ENCODE results near the gene MANEA. TPM values are rescaled to one million over a fixed set of nuclear protein-coding genes. Genes with fewer than 3 reads are reported as not detected.
A peak's percentile ranks its signal among the peaks of the same experiment; 100 is the strongest.

The MANEA gene
- total RNA-seq, 6 experiments from 2014 or later, result 12.5 to 32.7 (median 22.1) TPM

- Histone ChIP-seq H3K27me3 (no peaks in the 10 kb centered on the region), H3K4me3 (no peak overlapping the region), H3K4me1 (peaks cover 0 to 29% (median 13%) of the 10 kb centered on the region in 4 donors), H3K36me3 (no peaks in the 10 kb centered on the region), H3K27ac (peak overlapping the region; percentile 11 to 76 (median 55)), H3K9me3 (no peaks in the 10 kb centered on the region)
- intact Hi-C loops (cut with DNase I), result no loop called here
- WGBS (ENCODE audit: insufficient coverage, low coverage, low lambda C conversion rate, missing lambda C conversion rate), result 10% methylated on average over 3 of the region's 3 CpGs
- TF ChIP-seq CTCF (IDR thresholded peaks at IDR 0.05) (no peak), POLR2A (IDR thresholded peaks at IDR 0.05) (no peak)
- DNase-seq (no peak), ATAC-seq (peak; percentile 63 to 79 (median 69))
Observed at GRCh38 chr6:95544517-95545225, 32.7 kb upstream of the MANEA start.

- no peaks in the 10 kb centered on the region for H3K27me3 ChIP-seq
- DNase-seq (peak in 1 of 3 donors; percentile 54), ATAC-seq (peak; percentile 77 to 88 (median 82))
- no peaks in the 10 kb centered on the region for H3K9me3 ChIP-seq
- WGBS (ENCODE audit: insufficient coverage, low coverage, low lambda C conversion rate, missing lambda C conversion rate), result 26% methylated on average over 3 of the region's 3 CpGs
- TF ChIP-seq CTCF (IDR thresholded peaks at IDR 0.05) (no peak), POLR2A (IDR thresholded peaks at IDR 0.05) (no peak)
- peak overlapping the region; percentile 11 to 76 (median 55) for H3K27ac ChIP-seq
- peaks cover 0 to 29% (median 13%) of the 10 kb centered on the region in 4 donors for H3K4me1 ChIP-seq
- H3K36me3 ChIP-seq, result no peaks in the 10 kb centered on the region
- H3K4me3 ChIP-seq, result no peak overlapping the region
- intact Hi-C loops (cut with DNase I), result no loop called here
Observed at GRCh38 chr6:95545226-95545625, 32.1 kb upstream of the MANEA start.

DNA sequence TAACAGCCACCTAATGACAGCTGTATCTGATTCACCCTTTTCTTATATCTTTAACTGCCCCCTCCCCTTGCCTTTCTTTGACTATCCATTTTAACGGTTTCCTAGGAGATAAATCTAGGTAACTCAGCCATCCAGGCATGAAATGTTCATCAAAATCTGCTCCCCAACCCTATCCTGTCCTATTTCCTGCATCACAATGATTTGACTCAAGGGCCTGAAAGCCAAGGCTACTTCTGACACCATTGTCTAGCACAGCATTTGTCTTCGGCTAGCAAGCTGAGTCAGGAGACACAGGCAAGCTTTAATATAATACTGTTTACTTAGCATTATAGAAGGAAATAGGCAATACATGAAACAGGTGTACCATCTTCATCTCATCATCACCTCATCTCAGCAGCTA lies 31.6 kb upstream of the MANEA start:
- DNase-seq, result no peak
- Histone ChIP-seq H3K4me1 (peaks cover 0 to 29% (median 13%) of the 10 kb centered on the region in 4 donors), H3K27ac (peak overlapping the region in 2 of 3 donors; percentile 55 to 76), H3K36me3 (no peaks in the 10 kb centered on the region), H3K4me3 (no peak overlapping the region), H3K27me3 (no peaks in the 10 kb centered on the region), H3K9me3 (no peaks in the 10 kb centered on the region)
- TF ChIP-seq POLR2A (IDR thresholded peaks at IDR 0.05) (no peak), CTCF (IDR thresholded peaks at IDR 0.05) (no peak)
- peak in 1 of 4 donors; percentile 5 for ATAC-seq
- intact Hi-C loops (cut with DNase I), result no loop called here
- WGBS (ENCODE audit: insufficient coverage, low coverage, low lambda C conversion rate, missing lambda C conversion rate), result 47% methylated on average over 2 of the region's 2 CpGs

DNA sequence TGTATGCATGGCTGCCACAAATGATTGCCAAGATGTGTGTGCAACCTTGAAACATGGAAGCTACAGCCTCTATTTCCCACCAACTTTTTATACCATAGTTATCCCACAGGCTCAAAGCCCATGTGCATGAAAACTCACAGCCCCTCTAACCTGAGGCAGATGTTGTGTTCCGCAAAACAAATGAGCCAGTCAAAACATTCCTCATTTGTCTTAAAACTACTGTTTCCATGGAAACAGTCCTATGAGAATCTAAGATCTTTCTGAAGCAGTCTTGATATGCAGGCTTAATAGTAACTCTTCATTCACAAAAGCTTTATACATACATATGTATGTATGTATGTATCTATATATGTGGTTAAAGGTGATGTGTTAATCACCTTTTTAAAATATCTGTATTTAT lies 31.2 kb upstream of the MANEA start:
- ATAC-seq (no peak), DNase-seq (no peak)
- intact Hi-C loops (cut with DNase I), result no loop called here
- Histone ChIP-seq H3K4me3 (no peak overlapping the region), H3K36me3 (no peaks in the 10 kb centered on the region), H3K9me3 (no peaks in the 10 kb centered on the region), H3K27ac (no peak overlapping the region), H3K4me1 (peaks cover 0 to 29% (median 13%) of the 10 kb centered on the region in 4 donors), H3K27me3 (no peaks in the 10 kb centered on the region)
- WGBS (ENCODE audit: insufficient coverage, low coverage, low lambda C conversion rate, missing lambda C conversion rate), result 90% methylated on average over 1 of the region's 1 CpG
- TF ChIP-seq CTCF (IDR thresholded peaks at IDR 0.05) (no peak), POLR2A (IDR thresholded peaks at IDR 0.05) (no peak)
